ENCODE measurements around the gene STX16.

The STX16 gene

GRCh38 chr20:58709703-58710039 is 58.6 kb downstream of the STX16 start:
- DNase-seq (ENCODE audit: low read depth in 2 of 2) = no peak

GRCh38 chr20:58710481-58711265 is 59.6 kb downstream of the STX16 start:
- no peak for DNase-seq (ENCODE audit: low read depth in 2 of 2)

- no peak for DNase-seq (ENCODE audit: low read depth in 2 of 2)
Measured at GRCh38 chr20:58711266-58712051, 60.4 kb downstream of the STX16 start.

GRCh38 chr20:58712151-58712791 is 61.2 kb downstream of the STX16 start:
- DNase-seq (ENCODE audit: low read depth in 2 of 2) = no peak

- DNase-seq (ENCODE audit: low read depth in 2 of 2) = no peak
Measured at GRCh38 chr20:58712806-58713731, 62.0 kb downstream of the STX16 start.

- DNase-seq (ENCODE audit: low read depth in 2 of 2) = no peak
Measured at GRCh38 chr20:58713801-58714339, 62.8 kb downstream of the STX16 start.

- no peak for DNase-seq (ENCODE audit: low read depth in 2 of 2)
Measured at GRCh38 chr20:58714340-58714922, 63.3 kb downstream of the STX16 start.

- no peak for DNase-seq (ENCODE audit: low read depth in 2 of 2)
Measured at GRCh38 chr20:58714923-58715351, 63.9 kb downstream of the STX16 start.

- DNase-seq (ENCODE audit: low read depth in 2 of 2) = no peak
Measured at GRCh38 chr20:58715391-58715800, 64.3 kb downstream of the STX16 start.

- DNase-seq (ENCODE audit: low read depth in 2 of 2) = no peak
Measured at GRCh38 chr20:58715801-58716475, 64.9 kb downstream of the STX16 start.

GRCh38 chr20:58716476-58717277 is 65.6 kb downstream of the STX16 start:
- DNase-seq (ENCODE audit: low read depth in 2 of 2) = no peak

GRCh38 chr20:58717278-58718091 is 66.4 kb downstream of the STX16 start:
- no peak for DNase-seq (ENCODE audit: low read depth in 2 of 2)

GRCh38 chr20:58718121-58718563 is 67.1 kb downstream of the STX16 start:
- no peak for DNase-seq (ENCODE audit: low read depth in 2 of 2)

- DNase-seq (ENCODE audit: low read depth in 2 of 2) = no peak
Measured at GRCh38 chr20:58718729-58719128, 67.6 kb downstream of the STX16 start.

GRCh38 chr20:58719258-58719657 is 68.2 kb downstream of the STX16 start:
- DNase-seq (ENCODE audit: low read depth in 2 of 2) = no peak

GRCh38 chr20:58719971-58720371 is 68.9 kb downstream of the STX16 start:
- no peak for DNase-seq (ENCODE audit: low read depth in 2 of 2)

GRCh38 chr20:58720890-58721289 is 69.8 kb downstream of the STX16 start:
- no peak for DNase-seq (ENCODE audit: low read depth in 2 of 2)

- DNase-seq (ENCODE audit: low read depth in 2 of 2) = no peak
Measured at GRCh38 chr20:58721951-58722778, 71.1 kb downstream of the STX16 start.
